Esophagus squamous epithelium (tissue), 5 donors: ENCODE measurements around the gene WDHD1. TPM values are rescaled to one million over a fixed set of nuclear protein-coding genes. Genes with fewer than 3 reads are reported as not detected.
"Not testable (repeated sequence)": the region's sequence is repeated elsewhere in the genome, so short reads cannot be mapped to it uniquely, and the experiment has no call there.

Source experiments
- DNase-seq: peaks from one replicate; lab custom pipeline; 2025; lab: John Stamatoyannopoulos, UW
- H3K27ac ChIP-seq, 4 donors: fragments of 200-600 bp; sonication (generic); one replicate each; pipeline ENCODE4 v1.5.1; 2016 to 2019; ENCODE audit warnings: mild to moderate bottlenecking in 1 of 4
- H3K27me3 ChIP-seq, 4 donors: fragments of 200-600 bp; sonication (generic); 1 replicate in 3 of 4; 2 replicates in 1 of 4; pipeline versions ENCODE4 v1.5.1 to v1.6.0; 2017 to 2021; ENCODE audit warnings: antibody characterized with exemption in 1 of 4
- H3K36me3 ChIP-seq, 3 donors: fragments of 200-600 bp; sonication (generic); one replicate each; pipeline ENCODE4 v1.5.1; 2016 to 2019
- H3K4me1 ChIP-seq, 3 donors: fragments of 200-600 bp; sonication (generic); one replicate each; pipeline ENCODE4 v1.5.1; 2017 to 2019
- H3K4me3 ChIP-seq, 4 donors: fragments of 200-600 bp; sonication (generic); 1 replicate in 3 of 4; 2 replicates in 1 of 4; pipeline ENCODE4 v1.5.1; 2016 to 2019; ENCODE audit warnings: mild to moderate bottlenecking in 2 of 4, moderate library complexity in 1 of 4
- H3K9me3 ChIP-seq, 3 donors: fragments of 200-600 bp; sonication (generic); one replicate each; pipeline ENCODE4 v1.5.1; 2016 to 2019
- POLR2A ChIP-seq, 4 donors: fragments of 450-650 bp; IDR thresholded peaks; one replicate each; pipeline ENCODE4 v1.6.1; 2017; ENCODE audit warnings: antibody characterized with exemption in 4 of 4, mild to moderate bottlenecking in 4 of 4, moderate library complexity in 3 of 4
- WGBS, 2 donors: methylation state at CpG; one replicate each; pipeline ENCODE4 v1.1.5; 2018; 5-methylcytosine and 5-hydroxymethylcytosine counted together
- intact Hi-C: fragments of 100-400 bp; cut with DNase I; formaldehyde crosslinking; loops from one replicate; pipeline ENCODE4 v1.15.0; 2022
- total RNA-seq, 4 donors: library from RNA; depleted of rRNA; stranded (reverse); fragments of >200 nt; gene quantifications; one replicate each; pipeline ENCODE4 v1.1.0, GENCODE V29; 2016
- TF ChIP-seq, protein P1 (sequence below), 6 experiments: fragments of 450-650 bp in 4 of 6; fragments of 200-600 bp in 2 of 6; sonication (generic) in 2 of 6; IDR thresholded peaks; one replicate each; pipeline ENCODE4 v1.5.1; 2016 to 2019; ENCODE audit warnings: antibody characterized with exemption in 6 of 6, mild to moderate bottlenecking in 4 of 6, moderate library complexity in 4 of 6
- donor health status: DM: yes; HTN: yes; CAD: no.

The WDHD1 gene
- total RNA-seq, 4 donors from 2014 or later, result 0.80 to 7.0 (median 5.0) TPM

GRCh38 chr14:55048900-55049436 is 22.1 kb upstream of the WDHD1 start:
- no peak for TF ChIP-seq POLR2A (IDR thresholded peaks at IDR 0.05)
- TF ChIP-seq, protein P1, sequence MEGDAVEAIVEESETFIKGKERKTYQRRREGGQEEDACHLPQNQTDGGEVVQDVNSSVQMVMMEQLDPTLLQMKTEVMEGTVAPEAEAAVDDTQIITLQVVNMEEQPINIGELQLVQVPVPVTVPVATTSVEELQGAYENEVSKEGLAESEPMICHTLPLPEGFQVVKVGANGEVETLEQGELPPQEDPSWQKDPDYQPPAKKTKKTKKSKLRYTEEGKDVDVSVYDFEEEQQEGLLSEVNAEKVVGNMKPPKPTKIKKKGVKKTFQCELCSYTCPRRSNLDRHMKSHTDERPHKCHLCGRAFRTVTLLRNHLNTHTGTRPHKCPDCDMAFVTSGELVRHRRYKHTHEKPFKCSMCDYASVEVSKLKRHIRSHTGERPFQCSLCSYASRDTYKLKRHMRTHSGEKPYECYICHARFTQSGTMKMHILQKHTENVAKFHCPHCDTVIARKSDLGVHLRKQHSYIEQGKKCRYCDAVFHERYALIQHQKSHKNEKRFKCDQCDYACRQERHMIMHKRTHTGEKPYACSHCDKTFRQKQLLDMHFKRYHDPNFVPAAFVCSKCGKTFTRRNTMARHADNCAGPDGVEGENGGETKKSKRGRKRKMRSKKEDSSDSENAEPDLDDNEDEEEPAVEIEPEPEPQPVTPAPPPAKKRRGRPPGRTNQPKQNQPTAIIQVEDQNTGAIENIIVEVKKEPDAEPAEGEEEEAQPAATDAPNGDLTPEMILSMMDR (IDR thresholded peaks at IDR 0.05), result no peak
- no peak overlapping the region for H3K4me3 ChIP-seq
- H3K27me3 ChIP-seq, result no peaks in the 10 kb centered on the region
- peaks cover 12 to 24% (median 15%) of the 10 kb centered on the region in 3 donors for H3K4me1 ChIP-seq
- no peak overlapping the region for H3K27ac ChIP-seq
- no peak for DNase-seq
- WGBS, 2 donors, result 78 to 79% methylated on average over 2 of the region's 2 CpGs
- H3K36me3 ChIP-seq, result peaks cover 0 to 11% (median 0%) of the 10 kb centered on the region in 3 donors
- H3K9me3 ChIP-seq, result no peaks in the 10 kb centered on the region
- intact Hi-C loops, result no loop called here

- no peaks in the 10 kb centered on the region for H3K27me3 ChIP-seq
- no peak for DNase-seq
- WGBS, 2 donors, result 92 to 100% methylated on average over 3 to 5 of the region's 5 CpGs
- intact Hi-C loops, result no loop called here
- TF ChIP-seq, protein P1 (IDR thresholded peaks at IDR 0.05), result no peak
- no peak for TF ChIP-seq POLR2A (IDR thresholded peaks at IDR 0.05)
- H3K27ac ChIP-seq, result no peak overlapping the region
- no peak overlapping the region for H3K4me3 ChIP-seq
- H3K4me1 ChIP-seq, result peaks cover 1 to 9% (median 6%) of the 10 kb centered on the region in 3 donors
- H3K9me3 ChIP-seq, result no peaks in the 10 kb centered on the region
- peaks cover 0 to 21% (median 10%) of the 10 kb centered on the region in 3 donors for H3K36me3 ChIP-seq
Measured at GRCh38 chr14:55047301-55048053, 20.6 kb upstream of the WDHD1 start.

DNA sequence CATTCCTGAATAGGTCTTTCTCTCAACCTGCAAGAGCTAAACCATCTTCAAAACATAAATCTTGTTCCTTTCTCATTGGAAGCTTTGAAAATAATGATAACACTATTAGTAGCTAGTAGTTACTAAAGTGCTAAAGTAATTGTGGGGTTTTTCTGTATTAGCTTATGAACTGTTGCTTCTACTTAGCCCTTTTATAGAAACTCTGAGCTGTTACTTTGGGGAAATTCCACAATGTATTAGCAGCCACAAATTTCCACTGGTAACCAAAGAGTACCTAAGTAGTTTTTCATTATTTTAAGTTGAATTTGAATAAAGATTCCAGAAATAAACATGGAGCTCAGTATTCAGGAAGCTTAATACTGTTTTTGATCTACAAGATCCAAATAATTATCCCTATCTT is 18.2 kb upstream of the WDHD1 start:
- Histone ChIP-seq H3K27ac (no peak overlapping the region), H3K4me3 (no peak overlapping the region), H3K9me3 (no peaks in the 10 kb centered on the region), H3K27me3 (no peaks in the 10 kb centered on the region), H3K4me1 (no peaks in the 10 kb centered on the region), H3K36me3 (peaks cover 0 to 23% (median 10%) of the 10 kb centered on the region in 3 donors)
- DNase-seq, result no peak
- intact Hi-C loops, result no loop called here
- TF ChIP-seq, protein P1 (IDR thresholded peaks at IDR 0.05), result no peak
- TF ChIP-seq POLR2A (IDR thresholded peaks at IDR 0.05), result no peak

DNA sequence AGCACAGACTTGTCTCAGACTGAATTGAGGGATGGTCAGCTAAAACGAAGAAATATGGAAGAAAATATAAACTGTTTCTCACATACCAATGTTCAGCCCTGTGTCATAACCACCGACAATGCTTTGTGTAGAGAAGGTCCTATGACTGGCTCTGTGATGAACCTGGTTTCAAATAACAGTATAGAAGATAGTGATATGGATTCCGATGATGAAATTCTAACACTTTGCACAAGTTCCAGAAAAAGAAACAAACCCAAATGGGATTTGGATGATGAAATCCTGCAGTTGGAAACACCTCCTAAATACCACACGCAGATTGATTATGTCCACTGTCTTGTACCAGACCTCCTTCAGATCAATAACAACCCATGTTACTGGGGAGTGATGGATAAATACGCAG is 16.6 kb upstream of the WDHD1 start:
- Histone ChIP-seq H3K9me3 (no peaks in the 10 kb centered on the region), H3K27ac (no peak overlapping the region), H3K4me1 (no peaks in the 10 kb centered on the region), H3K27me3 (no peaks in the 10 kb centered on the region), H3K36me3 (peaks cover 0 to 23% (median 10%) of the 10 kb centered on the region in 3 donors), H3K4me3 (no peak overlapping the region)
- 93 to 95% methylated on average over 5 of the region's 5 CpGs for WGBS, 2 donors
- DNase-seq, result no peak
- no peak for TF ChIP-seq POLR2A (IDR thresholded peaks at IDR 0.05)
- TF ChIP-seq, protein P1 (IDR thresholded peaks at IDR 0.05), result no peak
- intact Hi-C loops, result no loop called here

DNA sequence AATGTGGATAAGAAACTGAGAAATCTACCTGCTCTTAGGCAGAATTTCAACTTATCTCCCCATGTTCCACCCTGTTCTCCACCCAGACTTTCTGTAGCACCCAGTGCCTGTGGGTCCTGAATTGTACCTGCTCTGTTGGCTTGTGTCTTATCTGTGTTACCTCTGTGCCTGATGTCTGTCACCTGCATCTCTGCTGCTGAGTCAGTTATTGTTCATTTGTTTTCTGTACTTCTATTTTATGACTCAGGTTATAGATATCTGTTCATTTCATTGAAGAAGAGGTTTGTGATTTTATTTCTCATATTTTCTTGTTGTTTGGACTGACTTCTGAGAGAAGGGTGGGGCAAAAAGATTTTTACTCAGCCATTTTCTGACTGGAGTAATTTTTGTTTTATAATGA is 11.8 kb upstream of the WDHD1 start:
- TF ChIP-seq POLR2A (IDR thresholded peaks at IDR 0.05), result no peak
- TF ChIP-seq, protein P1 (IDR thresholded peaks at IDR 0.05), result no peak
- Histone ChIP-seq H3K4me1 (no peaks in the 10 kb centered on the region), H3K4me3 (no peak overlapping the region), H3K9me3 (no peaks in the 10 kb centered on the region), H3K27ac (no peak overlapping the region), H3K27me3 (no peaks in the 10 kb centered on the region), H3K36me3 (peaks cover 0 to 56% (median 9%) of the 10 kb centered on the region in 3 donors)
- DNase-seq, result no peak
- intact Hi-C loops, result no loop called here

DNA sequence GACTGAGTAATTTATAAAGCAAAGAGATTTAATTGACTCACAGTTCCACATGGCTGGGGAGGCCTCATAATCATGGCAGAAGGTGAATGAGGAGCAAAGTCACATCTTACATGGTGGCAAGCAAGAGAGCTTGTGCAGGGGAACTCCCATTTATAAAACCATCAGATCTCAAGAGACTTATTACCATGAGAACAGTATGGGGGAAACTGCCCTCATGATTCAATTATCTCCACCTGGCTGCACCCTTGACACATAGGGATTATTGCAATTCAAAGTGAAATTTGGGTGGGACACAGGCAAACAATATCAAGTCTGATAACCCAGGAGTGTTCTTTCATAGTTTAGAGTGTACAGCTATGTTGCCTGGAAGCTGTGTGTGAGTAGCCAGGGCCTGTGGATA is 11.1 kb upstream of the WDHD1 start:
- H3K27ac ChIP-seq, H3K27me3 ChIP-seq, DNase-seq, H3K4me1 ChIP-seq, H3K4me3 ChIP-seq, intact Hi-C loops, H3K9me3 ChIP-seq: not testable (repeated sequence)
- H3K36me3 ChIP-seq, result peaks cover 0 to 50% (median 2%) of the 10 kb centered on the region in 3 donors
